GM23248 (cell line): ENCODE results near the gene SMARCD1. TPM values are rescaled to one million over a fixed set of nuclear protein-coding genes. Genes with fewer than 3 reads are reported as not detected.

Experiments used
- DNase-seq: peaks from one replicate; pipeline ENCODE4 v3.0.0-alpha.2; 2015
- H2AFZ ChIP-seq: fragments of 200-600 bp; sonication (generic); 2 replicates; pipeline ENCODE4 v1.6.1; 2016; ENCODE audit warnings: antibody characterized with exemption
- H3F3A ChIP-seq: fragments of 200-600 bp; sonication (generic); 2 replicates; pipeline ENCODE4 v1.6.1; 2016; ENCODE audit warnings: mild to moderate bottlenecking, antibody characterized with exemption, mixed run types; ENCODE audit not compliant: insufficient read depth
- H3K27ac ChIP-seq: fragments of 200-600 bp; sonication (generic); 2 replicates; pipeline ENCODE4 v1.5.1; 2016; ENCODE audit warnings: mild to moderate bottlenecking
- H3K27me3 ChIP-seq: fragments of 200-600 bp; sonication (generic); replicated peaks from 2 replicates; pipeline ENCODE4 v1.6.1; 2016; ENCODE audit warnings: mild to moderate bottlenecking; ENCODE audit not compliant: insufficient read depth
- H3K36me3 ChIP-seq: fragments of 200-600 bp; sonication (generic); 2 replicates; pipeline ENCODE4 v1.6.1; 2016; ENCODE audit warnings: low read depth, mild to moderate bottlenecking
- H3K4me1 ChIP-seq: fragments of 200-600 bp; sonication (generic); 2 replicates; pipeline ENCODE4 v1.6.1; 2016; ENCODE audit warnings: mild to moderate bottlenecking; ENCODE audit not compliant: insufficient read depth
- H3K4me2 ChIP-seq: fragments of 200-600 bp; sonication (generic); one replicate; pipeline ENCODE4 v1.6.1; 2016; ENCODE audit warnings: mild to moderate bottlenecking; ENCODE audit not compliant: unreplicated experiment
- H3K4me3 ChIP-seq: fragments of 200-600 bp; sonication (generic); 2 replicates; pipeline ENCODE4 v1.5.1; 2016; ENCODE audit warnings: mild to moderate bottlenecking
- H3K79me2 ChIP-seq: fragments of 200-600 bp; sonication (generic); 2 replicates; pipeline ENCODE4 v1.6.1; 2016; ENCODE audit warnings: mild to moderate bottlenecking; ENCODE audit not compliant: insufficient read depth
- H3K9ac ChIP-seq: fragments of 200-600 bp; sonication (generic); 2 replicates; pipeline ENCODE4 v1.6.1; 2016; ENCODE audit warnings: mild to moderate bottlenecking
- H3K9me2 ChIP-seq: fragments of 200-600 bp; sonication (generic); 2 replicates; pipeline ENCODE4 v1.6.1; 2016; ENCODE audit warnings: mixed run types, mild to moderate bottlenecking, moderate library complexity; ENCODE audit not compliant: insufficient read depth
- H3K9me3 ChIP-seq: fragments of 200-600 bp; sonication (generic); one replicate; pipeline ENCODE4 v1.6.1; 2017; ENCODE audit warnings: low read depth
- H4K20me1 ChIP-seq: fragments of 200-600 bp; sonication (generic); 2 replicates; pipeline ENCODE4 v1.6.0; 2016; ENCODE audit not compliant: insufficient read depth
- EZH2 ChIP-seq: fragments of 200-600 bp; sonication (generic); IDR thresholded peaks from 2 replicates; pipeline ENCODE4 v1.6.1; 2018; ENCODE audit warnings: antibody characterized with exemption, mild to moderate bottlenecking; ENCODE audit not compliant: insufficient read depth, poor library complexity, severe bottlenecking
- EZH2phosphoT487 ChIP-seq: fragments of 200-600 bp; sonication (generic); IDR thresholded peaks from 2 replicates; pipeline ENCODE4 v1.6.1; 2018; ENCODE audit warnings: antibody characterized with exemption, moderate library complexity, mild to moderate bottlenecking, low read depth; ENCODE audit not compliant: insufficient read depth
- WGBS, 2 experiments: methylation state at CpG; one replicate each; pipeline ENCODE4 v1.1.6; 2015 to 2017; ENCODE audit warnings: low lambda C conversion rate in 2 of 2, low coverage in 1 of 2; ENCODE audit errors: missing lambda C conversion rate in 2 of 2; 5-methylcytosine and 5-hydroxymethylcytosine counted together
- in situ Hi-C: fragments of 300-500 bp; cut with MboI; formaldehyde crosslinking; loops from 2 replicates; pipeline ENCODE4 v1.15.0; 2020
- polyA plus RNA-seq: library from polyadenylated mRNA; unstranded; fragments of >200 nt; fragmentation: Nextera tagmentation; extraction: Ambion mirVana; gene quantifications from 2 replicates; pipeline ENCODE4 v1.2.1, GENCODE V29; 2016
- total RNA-seq: library from RNA; depleted of rRNA; stranded (reverse); fragments of >200 nt; shearing (Covaris generic); gene quantifications from 2 replicates; pipeline ENCODE4 v1.2.3, GENCODE V29; 2014

Gene SMARCD1
- total and polyA plus RNA-seq, 2 experiments from 2014 or later = 6.4 to 41.9 TPM

- Histone ChIP-seq H3K4me2 (no peak overlapping the region), H3K27ac (no peak overlapping the region), H4K20me1 (no peaks in the 10 kb centered on the region), H3K9ac (no peak overlapping the region), H3K36me3 (no peaks in the 10 kb centered on the region; the same call in 1 of the 2 replicates), H3K79me2 (no peaks in the 10 kb centered on the region), H3F3A (peaks cover 10% of the 10 kb centered on the region), H3K4me3 (no peak overlapping the region), H3K9me2 (no peaks in the 10 kb centered on the region), H3K9me3 (no peaks in the 10 kb centered on the region), H3K4me1 (peaks cover 12% of the 10 kb centered on the region), H2AFZ (no peak overlapping the region), H3K27me3 (no peaks in the 10 kb centered on the region)
- TF ChIP-seq EZH2 (no peak), EZH2phosphoT487 (no peak)
- in situ Hi-C loops = no loop called here
- WGBS, 2 experiments = 86 to 88% methylated on average over 12 of the region's 12 CpGs
- DNase-seq = no peak
Measured at GRCh38 chr12:50105913-50106450, 20.8 kb downstream of the SMARCD1 start.

- Histone ChIP-seq H3K27ac (no peak overlapping the region), H3K27me3 (no peaks in the 10 kb centered on the region), H3K4me3 (no peak overlapping the region), H3K9me2 (no peaks in the 10 kb centered on the region), H3K9ac (no peak overlapping the region), H3K9me3 (no peaks in the 10 kb centered on the region), H2AFZ (no peak overlapping the region), H3K79me2 (no peaks in the 10 kb centered on the region), H3K4me1 (peaks cover 17% of the 10 kb centered on the region), H3F3A (peaks cover 8% of the 10 kb centered on the region), H4K20me1 (no peaks in the 10 kb centered on the region), H3K4me2 (no peak overlapping the region), H3K36me3 (no peaks in the 10 kb centered on the region; the same call in 1 of the 2 replicates)
- no peak for DNase-seq
- TF ChIP-seq EZH2 (no peak), EZH2phosphoT487 (no peak)
- 54 to 57% methylated on average over 3 of the region's 3 CpGs for WGBS, 2 experiments
- in situ Hi-C loops = no loop called here
Measured at GRCh38 chr12:50106907-50107306, 21.8 kb downstream of the SMARCD1 start.

- H3K4me1 ChIP-seq = peaks cover 17% of the 10 kb centered on the region
- no peaks in the 10 kb centered on the region for H3K9me3 ChIP-seq
- H4K20me1 ChIP-seq = no peaks in the 10 kb centered on the region
- 90 to 92% methylated on average over 16 to 17 of the region's 17 CpGs for WGBS, 2 experiments
- no peaks in the 10 kb centered on the region for H3K36me3 ChIP-seq
- H3K79me2 ChIP-seq = peaks cover 1% of the 10 kb centered on the region
- no peak overlapping the region for H3K27ac ChIP-seq
- no peaks in the 10 kb centered on the region for H3K27me3 ChIP-seq
- H3F3A ChIP-seq = peaks cover 1% of the 10 kb centered on the region
- no peak overlapping the region for H3K4me2 ChIP-seq
- DNase-seq = no peak
- H3K4me3 ChIP-seq = no peak overlapping the region
- no peak for TF ChIP-seq EZH2
- no peaks in the 10 kb centered on the region for H3K9me2 ChIP-seq
- H2AFZ ChIP-seq = no peak overlapping the region
- in situ Hi-C loops = no loop called here
- no peak overlapping the region for H3K9ac ChIP-seq
Measured at GRCh38 chr12:50107416-50108268, 22.5 kb downstream of the SMARCD1 start.

GRCh38 chr12:50109319-50109718 is 24.2 kb downstream of the SMARCD1 start:
- no peak for DNase-seq
- TF ChIP-seq EZH2phosphoT487 (no peak), EZH2 (no peak)

More at GRCh38 chr12:50109319-50109718, 24.2 kb downstream of the SMARCD1 start:
- Histone ChIP-seq H3K36me3 (no peaks in the 10 kb centered on the region), H3K9ac (no peak overlapping the region), H3K9me2 (no peaks in the 10 kb centered on the region), H3F3A (peaks cover 7% of the 10 kb centered on the region), H3K4me2 (no peak overlapping the region), H3K4me3 (no peak overlapping the region), H3K9me3 (no peaks in the 10 kb centered on the region), H3K79me2 (peaks cover 18% of the 10 kb centered on the region), H3K27me3 (no peaks in the 10 kb centered on the region), H2AFZ (no peak overlapping the region), H3K27ac (no peak overlapping the region), H4K20me1 (no peaks in the 10 kb centered on the region), H3K4me1 (peaks cover 17% of the 10 kb centered on the region)
- 86 to 90% methylated on average over 3 of the region's 3 CpGs for WGBS, 2 experiments
- in situ Hi-C loops = no loop called here
